PFSK-1 (cell line): Measurements from ENCODE around the gene NRAP.

Experiments
- FOXP2 ChIP-seq: optimal IDR thresholded peaks from 2 replicates; pipeline ENCODE3; 2011; ENCODE audit warnings: borderline replicate concordance, control low read depth, inconsistent platforms; ENCODE audit not compliant: insufficient read depth; ENCODE audit errors: extremely low read length, extremely low read depth
- POLR2AphosphoS5 ChIP-seq: IDR thresholded peaks from 2 replicates; pipeline ENCODE4 v1.6.1; 2012; ENCODE audit warnings: low read depth, mild to moderate bottlenecking, control low read depth, low read length, moderate library complexity
- SIN3A ChIP-seq: IDR thresholded peaks from 2 replicates; pipeline ENCODE4 v1.6.1; 2012; ENCODE audit warnings: mild to moderate bottlenecking, low read length, moderate library complexity, borderline replicate concordance; ENCODE audit not compliant: insufficient read depth
- TAF1 ChIP-seq: IDR thresholded peaks from 2 replicates; pipeline ENCODE4 v1.6.1; 2012; ENCODE audit warnings: low read length, control low read depth, borderline replicate concordance; ENCODE audit not compliant: insufficient read depth
- TF ChIP-seq, protein P1 (sequence below), 2 experiments: IDR thresholded peaks; 2 replicates each; pipeline versions ENCODE4 v1.6.1 to v1.8.0; 2011 to 2012; ENCODE audit warnings: low read depth in 2 of 2, low read length in 2 of 2, control low read depth in 1 of 2, inconsistent platforms in 1 of 2, mild to moderate bottlenecking in 1 of 2, moderate library complexity in 1 of 2; ENCODE audit not compliant: insufficient read depth in 1 of 2

Gene NRAP

DNA sequence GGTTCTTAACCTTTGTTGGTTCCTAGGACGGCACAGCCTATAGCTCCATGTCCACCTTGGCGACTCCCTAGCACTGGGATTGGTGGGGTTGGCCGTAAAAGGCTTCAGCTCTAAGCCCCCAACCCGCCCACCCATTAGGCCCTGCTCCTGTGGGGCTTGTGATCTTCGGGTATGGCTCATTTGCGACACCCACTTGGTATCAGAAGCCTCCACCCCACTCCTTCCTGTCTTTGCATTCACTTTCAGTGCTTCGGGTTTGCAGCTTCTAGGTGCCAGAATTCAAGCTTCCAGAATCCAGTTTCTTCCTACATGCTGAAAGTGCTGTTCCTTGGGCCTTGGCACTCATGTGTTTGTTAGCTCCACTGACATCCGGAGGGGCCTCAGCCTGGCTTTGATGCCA is 71.5 kb downstream of the NRAP start:
- no peak for TF ChIP-seq POLR2AphosphoS5
- TF ChIP-seq, protein P1, sequence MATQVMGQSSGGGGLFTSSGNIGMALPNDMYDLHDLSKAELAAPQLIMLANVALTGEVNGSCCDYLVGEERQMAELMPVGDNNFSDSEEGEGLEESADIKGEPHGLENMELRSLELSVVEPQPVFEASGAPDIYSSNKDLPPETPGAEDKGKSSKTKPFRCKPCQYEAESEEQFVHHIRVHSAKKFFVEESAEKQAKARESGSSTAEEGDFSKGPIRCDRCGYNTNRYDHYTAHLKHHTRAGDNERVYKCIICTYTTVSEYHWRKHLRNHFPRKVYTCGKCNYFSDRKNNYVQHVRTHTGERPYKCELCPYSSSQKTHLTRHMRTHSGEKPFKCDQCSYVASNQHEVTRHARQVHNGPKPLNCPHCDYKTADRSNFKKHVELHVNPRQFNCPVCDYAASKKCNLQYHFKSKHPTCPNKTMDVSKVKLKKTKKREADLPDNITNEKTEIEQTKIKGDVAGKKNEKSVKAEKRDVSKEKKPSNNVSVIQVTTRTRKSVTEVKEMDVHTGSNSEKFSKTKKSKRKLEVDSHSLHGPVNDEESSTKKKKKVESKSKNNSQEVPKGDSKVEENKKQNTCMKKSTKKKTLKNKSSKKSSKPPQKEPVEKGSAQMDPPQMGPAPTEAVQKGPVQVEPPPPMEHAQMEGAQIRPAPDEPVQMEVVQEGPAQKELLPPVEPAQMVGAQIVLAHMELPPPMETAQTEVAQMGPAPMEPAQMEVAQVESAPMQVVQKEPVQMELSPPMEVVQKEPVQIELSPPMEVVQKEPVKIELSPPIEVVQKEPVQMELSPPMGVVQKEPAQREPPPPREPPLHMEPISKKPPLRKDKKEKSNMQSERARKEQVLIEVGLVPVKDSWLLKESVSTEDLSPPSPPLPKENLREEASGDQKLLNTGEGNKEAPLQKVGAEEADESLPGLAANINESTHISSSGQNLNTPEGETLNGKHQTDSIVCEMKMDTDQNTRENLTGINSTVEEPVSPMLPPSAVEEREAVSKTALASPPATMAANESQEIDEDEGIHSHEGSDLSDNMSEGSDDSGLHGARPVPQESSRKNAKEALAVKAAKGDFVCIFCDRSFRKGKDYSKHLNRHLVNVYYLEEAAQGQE (IDR thresholded peaks at IDR 0.05; ENCODE audit: insufficient read depth in 1 of 2, low read depth in 2 of 2, low read length in 2 of 2): no peak
- TF ChIP-seq FOXP2: no peak
- no peak for TF ChIP-seq TAF1
- no peak for TF ChIP-seq SIN3A

DNA sequence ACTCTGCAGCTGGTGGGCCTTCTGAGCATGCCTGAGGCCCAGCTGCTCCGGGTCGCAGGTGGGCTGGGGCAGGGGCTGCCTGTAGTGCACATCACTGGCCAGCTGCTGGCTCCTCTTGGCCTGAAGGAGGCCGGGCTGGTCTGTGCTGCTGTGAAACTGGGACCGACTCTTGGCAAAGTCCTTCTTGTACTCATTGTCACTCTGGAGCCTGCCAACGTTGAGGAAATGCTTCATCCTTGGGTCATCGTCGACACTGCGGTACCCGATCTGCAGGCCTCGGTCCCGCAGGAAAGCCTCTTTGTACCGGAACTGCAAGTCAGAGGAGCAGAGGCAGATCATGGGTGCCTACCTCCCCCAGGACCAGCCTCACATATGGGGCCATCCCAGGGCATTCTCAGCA is 73.3 kb downstream of the NRAP start:
- TF ChIP-seq, protein P1 (IDR thresholded peaks at IDR 0.05; ENCODE audit: insufficient read depth in 1 of 2, low read depth in 2 of 2, low read length in 2 of 2): no peak
- TF ChIP-seq TAF1 (no peak), SIN3A (no peak), POLR2AphosphoS5 (no peak), FOXP2 (no peak)

DNA sequence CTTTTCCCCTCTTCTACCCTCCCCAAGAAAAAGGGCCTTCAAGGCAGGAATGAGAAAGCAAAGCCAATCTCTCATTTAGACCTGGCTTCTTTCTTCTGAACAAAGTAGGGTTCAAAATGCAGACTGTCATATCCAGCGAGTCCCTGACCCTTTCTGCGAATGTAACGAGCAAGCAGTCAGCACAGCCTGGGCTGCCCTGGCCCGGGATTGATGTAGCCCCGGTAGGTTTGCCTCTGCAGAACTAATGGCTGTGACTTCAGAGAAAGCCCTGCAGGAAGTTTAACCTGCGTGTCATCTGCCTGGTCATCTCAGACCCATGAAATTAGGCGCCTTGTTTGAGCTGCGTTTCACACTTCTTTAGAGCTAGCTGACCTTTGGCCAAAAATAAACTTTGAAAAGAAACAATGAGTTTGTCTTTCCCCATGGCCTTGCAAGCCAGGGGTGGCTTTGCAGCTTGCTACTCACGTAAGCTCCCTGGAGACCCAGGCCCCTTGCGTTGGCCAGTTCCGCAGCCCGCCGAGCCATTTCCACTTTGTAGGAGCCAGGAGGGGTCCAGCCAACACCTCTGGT is 74.6 kb downstream of the NRAP start:
- no peak for TF ChIP-seq TAF1
- no peak for TF ChIP-seq FOXP2
- TF ChIP-seq SIN3A: no peak
- no peak for TF ChIP-seq POLR2AphosphoS5
- TF ChIP-seq, protein P1 (IDR thresholded peaks at IDR 0.05; ENCODE audit: insufficient read depth in 1 of 2, low read depth in 2 of 2, low read length in 2 of 2): no peak

DNA sequence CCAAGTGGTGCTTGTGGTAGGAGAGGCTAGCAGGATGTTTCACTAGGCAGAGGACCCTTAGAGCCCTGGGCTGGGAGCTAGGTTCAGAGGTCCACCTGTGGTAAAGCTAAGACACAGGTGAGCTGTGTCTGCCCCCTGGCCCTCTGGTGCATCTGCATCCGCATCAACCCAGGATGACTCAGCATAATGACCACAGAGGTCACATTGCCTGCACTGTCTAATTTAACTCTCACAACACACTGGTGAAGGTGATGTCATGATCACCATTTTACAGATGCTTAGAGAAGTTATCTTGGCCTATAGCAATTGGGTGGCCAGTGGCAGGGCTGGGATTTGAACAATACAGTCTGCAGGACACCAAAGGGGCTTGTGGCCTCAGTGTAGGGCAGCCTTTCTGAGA is 77.9 kb downstream of the NRAP start:
- TF ChIP-seq POLR2AphosphoS5 (no peak), SIN3A (no peak), TAF1 (no peak), FOXP2 (no peak)
- TF ChIP-seq, protein P1 (IDR thresholded peaks at IDR 0.05; ENCODE audit: insufficient read depth in 1 of 2, low read depth in 2 of 2, low read length in 2 of 2): no peak

DNA sequence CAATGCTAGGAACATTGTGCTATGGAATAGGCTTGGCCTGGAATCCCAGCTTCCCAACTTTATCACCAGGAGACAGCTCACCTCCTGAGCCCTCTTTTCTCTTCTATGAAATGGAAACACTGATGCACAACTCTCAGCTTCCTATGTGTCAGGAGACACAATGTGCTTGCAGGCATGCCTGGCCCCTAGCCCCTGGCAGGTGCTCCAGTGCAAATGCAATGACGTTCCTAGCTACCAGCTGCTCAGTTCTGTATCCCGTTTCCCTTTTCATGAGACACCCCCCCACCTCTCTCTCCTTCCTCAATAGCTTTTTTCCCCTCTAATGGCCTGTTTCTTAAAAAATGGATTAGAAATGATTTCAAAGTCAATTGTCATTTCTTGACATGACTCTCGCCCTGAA is 80.3 kb downstream of the NRAP start:
- TF ChIP-seq POLR2AphosphoS5 (no peak), SIN3A (no peak), TAF1 (no peak), FOXP2 (no peak)
- TF ChIP-seq, protein P1 (IDR thresholded peaks at IDR 0.05; ENCODE audit: insufficient read depth in 1 of 2, low read depth in 2 of 2, low read length in 2 of 2): no peak
